Nephron progenitor cell (in vitro differentiated cells): ENCODE data around the gene RPS21.
"Not testable (repeated sequence)": the region's sequence is repeated elsewhere in the genome, so short reads cannot be mapped to it uniquely, and the experiment has no call there.

Experiments
- DNase-seq: peaks from one replicate; pipeline ENCODE4 v3.0.0; 2021
- H3K27ac Mint-ChIP-seq: 2 replicates; pipeline ENCODE4 v1.8.0; 2021; ENCODE audit warnings: mild to moderate bottlenecking, moderate library complexity, mixed read lengths
- H3K27me3 Mint-ChIP-seq: 2 replicates; pipeline ENCODE4 v1.8.0; 2021; ENCODE audit warnings: mild to moderate bottlenecking, low read depth, mixed read lengths; ENCODE audit not compliant: poor library complexity
- H3K36me3 Mint-ChIP-seq: 2 replicates; pipeline ENCODE4 v1.8.0; 2021; ENCODE audit warnings: low read depth, mixed read lengths
- H3K4me1 Mint-ChIP-seq: 2 replicates; pipeline ENCODE4 v1.8.0; 2021; ENCODE audit warnings: mixed read lengths
- H3K4me3 Mint-ChIP-seq: 2 replicates; pipeline ENCODE4 v1.8.0; 2021; ENCODE audit warnings: mild to moderate bottlenecking, moderate library complexity, mixed read lengths
- H3K9me3 Mint-ChIP-seq: 2 replicates; pipeline ENCODE4 v1.8.0; 2021; ENCODE audit warnings: mild to moderate bottlenecking, moderate library complexity, mixed read lengths
- CTCF ChIP-seq: fragments of 200-600 bp; sonication (generic); IDR thresholded peaks from 2 replicates; pipeline ENCODE4 v1.5.0; 2021; ENCODE audit warnings: antibody characterized with exemption

RPS21 gene

GRCh38 chr20:62422636-62423325, 35.9 kb downstream of the RPS21 start:
- no peak for DNase-seq
- Mint-ChIP-seq H3K4me3 (no peak overlapping the region), H3K36me3 (no peaks in the 10 kb centered on the region), H3K27me3 (peaks cover 11% of the 10 kb centered on the region), H3K27ac (no peak overlapping the region), H3K4me1 (peaks cover 55% of the 10 kb centered on the region), H3K9me3 (no peaks in the 10 kb centered on the region)
- no peak for TF ChIP-seq CTCF

- DNase-seq = no peak
- TF ChIP-seq CTCF = no peak
- Mint-ChIP-seq H3K27ac (no peak overlapping the region), H3K36me3 (no peaks in the 10 kb centered on the region), H3K4me3 (no peak overlapping the region), H3K4me1 (peaks cover 55% of the 10 kb centered on the region), H3K27me3 (peaks cover 8% of the 10 kb centered on the region), H3K9me3 (no peaks in the 10 kb centered on the region)
Measured at GRCh38 chr20:62423326-62423706, 36.4 kb downstream of the RPS21 start.

- H3K27me3 Mint-ChIP-seq = peaks cover 8% of the 10 kb centered on the region
- no peak overlapping the region for H3K4me3 Mint-ChIP-seq
- no peaks in the 10 kb centered on the region for H3K36me3 Mint-ChIP-seq
- TF ChIP-seq CTCF = no peak
- no peak overlapping the region for H3K27ac Mint-ChIP-seq
- H3K4me1 Mint-ChIP-seq = peaks cover 65% of the 10 kb centered on the region
- H3K9me3 Mint-ChIP-seq = no peaks in the 10 kb centered on the region
- DNase-seq = no peak
Measured at GRCh38 chr20:62424249-62425107, 37.6 kb downstream of the RPS21 start.

- Mint-ChIP-seq H3K27me3 (peaks cover 4% of the 10 kb centered on the region), H3K27ac (no peak overlapping the region), H3K9me3 (no peaks in the 10 kb centered on the region), H3K4me3 (no peak overlapping the region), H3K4me1 (peaks cover 63% of the 10 kb centered on the region), H3K36me3 (no peaks in the 10 kb centered on the region)
- no peak for TF ChIP-seq CTCF
- no peak for DNase-seq
Measured at GRCh38 chr20:62425281-62426058, 38.6 kb downstream of the RPS21 start.

GRCh38 chr20:62426059-62426348, 39.1 kb downstream of the RPS21 start:
- not testable (repeated sequence) for DNase-seq, H3K27me3 Mint-ChIP-seq, H3K4me3 Mint-ChIP-seq, H3K36me3 Mint-ChIP-seq, H3K9me3 Mint-ChIP-seq, H3K27ac Mint-ChIP-seq
- H3K4me1 Mint-ChIP-seq = peaks cover 61% of the 10 kb centered on the region

- no peaks in the 10 kb centered on the region for H3K36me3 Mint-ChIP-seq
- no peak overlapping the region for H3K4me3 Mint-ChIP-seq
- peaks cover 11% of the 10 kb centered on the region for H3K27me3 Mint-ChIP-seq
- no peak overlapping the region for H3K27ac Mint-ChIP-seq
- DNase-seq = peak; percentile 75
- TF ChIP-seq CTCF = no peak
- H3K9me3 Mint-ChIP-seq = no peaks in the 10 kb centered on the region
- H3K4me1 Mint-ChIP-seq = peaks cover 62% of the 10 kb centered on the region
Measured at GRCh38 chr20:62426699-62427131, 39.8 kb downstream of the RPS21 start.
